Measurements from ENCODE around the gene ARF3. TPM values are rescaled to one million over a fixed set of nuclear protein-coding genes. Genes with fewer than 3 reads are reported as not detected.
A peak's percentile ranks its signal among the peaks of the same experiment; 100 is the strongest.

Gene ARF3
- total RNA-seq, 2 experiments from 2014 or later, result 89.6 to 114 TPM

GRCh38 chr12:48969833-48970701 lies 12.8 kb upstream of the ARF3 start:
- Mint-ChIP-seq H3K4me3 (no peak overlapping the region), H3K36me3 (ENCODE audit: low read depth) (no peaks in the 10 kb centered on the region), H3K27me3 (peaks cover 75% of the 10 kb centered on the region), H3K4me1 (peaks cover 16% of the 10 kb centered on the region), H3K27ac (no peak overlapping the region), H3K9me3 (no peaks in the 10 kb centered on the region)
- CTCF ChIA-PET, result interaction anchor here (0.7 to 11.7 kb wide), 7 partner anchors 11 to 155 kb away, joined by 3 to 84 read pairs (median 4); partner anchors contain the start of genes ARF3 and WNT1
- POLR2A ChIA-PET, result no interaction called here
- no peak for DNase-seq

GRCh38 chr12:48969160-48969771 lies 12.0 kb upstream of the ARF3 start:
- peaks cover 16% of the 10 kb centered on the region for H3K4me1 Mint-ChIP-seq
- no peak overlapping the region for H3K4me3 Mint-ChIP-seq
- H3K27me3 Mint-ChIP-seq, result peaks cover 74% of the 10 kb centered on the region
- ChIA-PET CTCF (interaction anchor here (0.6 to 11.7 kb wide), 8 partner anchors 11 to 724 kb away, joined by 4 to 84 read pairs (median 4); partner anchors contain the start of genes ARF3 and WNT1), POLR2A (no interaction called here)
- H3K36me3 Mint-ChIP-seq (ENCODE audit: low read depth), result no peaks in the 10 kb centered on the region
- no peak overlapping the region for H3K27ac Mint-ChIP-seq
- DNase-seq, result no peak
- H3K9me3 Mint-ChIP-seq, result no peaks in the 10 kb centered on the region

DNA sequence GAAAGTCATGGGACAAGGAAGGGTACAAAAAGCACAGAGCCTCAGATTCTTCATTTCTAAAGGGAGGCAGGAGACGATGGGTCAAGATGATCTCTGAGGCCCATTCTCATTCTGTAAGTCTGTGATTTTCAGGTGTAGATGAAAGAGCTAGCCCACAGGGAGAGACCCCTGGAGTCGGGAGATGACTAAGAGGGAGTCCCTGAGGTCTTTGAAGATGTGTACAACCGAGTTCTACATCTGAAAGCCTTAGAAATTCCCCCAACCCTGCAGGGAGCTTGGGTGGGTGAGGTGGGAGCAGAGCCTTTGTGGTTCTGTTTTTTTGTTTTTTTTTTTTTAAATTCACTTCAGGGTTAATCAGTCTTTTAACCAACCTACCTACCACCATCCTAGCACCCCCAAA lies 11.2 kb upstream of the ARF3 start:
- peaks cover 16% of the 10 kb centered on the region for H3K4me1 Mint-ChIP-seq
- POLR2A ChIA-PET, result no interaction called here
- H3K27me3 Mint-ChIP-seq, result peaks cover 67% of the 10 kb centered on the region
- CTCF ChIA-PET, result interaction anchor here (0.6 to 11.7 kb wide), 6 partner anchors 11 to 724 kb away, joined by 3 to 84 read pairs (median 5); partner anchors contain the start of genes ARF3 and WNT1
- DNase-seq, result no peak
- no peaks in the 10 kb centered on the region for H3K36me3 Mint-ChIP-seq (ENCODE audit: low read depth)
- H3K4me3 Mint-ChIP-seq, result no peak overlapping the region
- no peak overlapping the region for H3K27ac Mint-ChIP-seq
- no peaks in the 10 kb centered on the region for H3K9me3 Mint-ChIP-seq

DNA sequence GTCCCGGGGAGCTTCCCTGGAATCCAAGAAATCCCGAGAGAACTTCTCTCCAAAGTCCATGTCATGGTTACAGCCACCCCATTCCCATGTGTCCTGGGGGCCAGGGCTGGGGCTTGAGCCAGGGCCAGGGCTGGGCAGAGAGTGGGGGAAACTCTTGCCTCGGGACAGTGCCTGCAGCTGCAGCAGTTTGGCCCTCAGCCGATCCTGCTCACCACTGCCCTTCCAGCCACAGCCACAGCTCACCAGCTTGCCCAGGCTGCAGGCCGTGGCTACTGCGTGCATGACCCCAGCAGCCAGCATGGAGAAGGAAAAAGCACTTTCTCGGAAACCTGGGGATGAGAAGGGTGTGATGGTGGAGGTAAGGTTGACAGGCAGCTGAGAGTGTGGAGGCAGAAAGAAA lies 10.7 kb upstream of the ARF3 start:
- ChIA-PET POLR2A (no interaction called here), CTCF (interaction anchor here (0.5 to 11.7 kb wide), 8 partner anchors 11 to 186 kb away, joined by 3 to 84 read pairs (median 4); partner anchors contain the start of genes ARF3, DDX23 and WNT1)
- Mint-ChIP-seq H3K27ac (no peak overlapping the region), H3K9me3 (no peaks in the 10 kb centered on the region), H3K4me1 (peaks cover 16% of the 10 kb centered on the region), H3K4me3 (no peak overlapping the region), H3K27me3 (peaks cover 62% of the 10 kb centered on the region), H3K36me3 (ENCODE audit: low read depth) (no peaks in the 10 kb centered on the region)
- no peak for DNase-seq

DNA sequence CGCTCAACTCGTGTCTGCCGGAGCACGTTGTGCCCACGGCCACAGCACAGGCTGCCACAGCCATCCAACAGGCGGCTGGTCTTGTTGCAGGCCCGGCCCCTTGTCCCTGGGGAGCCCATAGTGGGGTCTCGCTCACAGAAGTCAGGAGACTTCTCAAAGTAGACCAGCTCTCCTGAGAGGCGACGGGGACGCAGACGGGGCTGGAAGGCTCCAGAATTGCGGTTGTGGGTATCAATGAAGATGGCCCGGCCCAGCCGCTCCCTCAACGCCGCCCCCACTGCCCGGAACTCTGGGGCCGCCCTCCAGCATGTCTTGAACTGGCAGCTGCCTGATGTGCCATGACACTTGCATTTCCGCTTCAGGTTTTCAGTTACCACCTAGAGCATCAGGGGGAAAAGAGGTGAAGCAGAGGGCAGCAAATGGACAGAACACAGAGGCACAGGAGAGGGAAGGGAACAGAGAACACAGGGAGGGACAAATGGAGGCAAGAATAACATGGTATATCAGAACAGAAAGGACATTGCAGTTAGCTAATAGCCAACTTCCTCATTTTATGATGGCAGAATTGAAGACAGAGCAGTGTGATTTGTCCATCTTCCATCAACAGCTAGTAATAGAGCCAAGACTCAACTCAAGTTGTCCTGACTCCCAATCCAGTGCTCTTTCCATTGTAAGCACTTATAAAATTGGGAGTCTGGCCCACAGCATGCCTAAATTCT lies 9.0 kb upstream of the ARF3 start:
- DNase-seq, result no peak
- H3K9me3 Mint-ChIP-seq, result no peaks in the 10 kb centered on the region
- peaks cover 10% of the 10 kb centered on the region for H3K4me1 Mint-ChIP-seq
- H3K27me3 Mint-ChIP-seq, result peaks cover 48% of the 10 kb centered on the region
- CTCF ChIA-PET, result interaction anchor here (0.6 to 11.7 kb wide), 6 partner anchors 13 to 128 kb away, joined by 3 to 84 read pairs (median 4); partner anchors contain the start of genes DDX23 and WNT1
- no peak overlapping the region for H3K27ac Mint-ChIP-seq
- H3K36me3 Mint-ChIP-seq (ENCODE audit: low read depth), result no peaks in the 10 kb centered on the region
- POLR2A ChIA-PET, result no interaction called here
- no peak overlapping the region for H3K4me3 Mint-ChIP-seq

DNA sequence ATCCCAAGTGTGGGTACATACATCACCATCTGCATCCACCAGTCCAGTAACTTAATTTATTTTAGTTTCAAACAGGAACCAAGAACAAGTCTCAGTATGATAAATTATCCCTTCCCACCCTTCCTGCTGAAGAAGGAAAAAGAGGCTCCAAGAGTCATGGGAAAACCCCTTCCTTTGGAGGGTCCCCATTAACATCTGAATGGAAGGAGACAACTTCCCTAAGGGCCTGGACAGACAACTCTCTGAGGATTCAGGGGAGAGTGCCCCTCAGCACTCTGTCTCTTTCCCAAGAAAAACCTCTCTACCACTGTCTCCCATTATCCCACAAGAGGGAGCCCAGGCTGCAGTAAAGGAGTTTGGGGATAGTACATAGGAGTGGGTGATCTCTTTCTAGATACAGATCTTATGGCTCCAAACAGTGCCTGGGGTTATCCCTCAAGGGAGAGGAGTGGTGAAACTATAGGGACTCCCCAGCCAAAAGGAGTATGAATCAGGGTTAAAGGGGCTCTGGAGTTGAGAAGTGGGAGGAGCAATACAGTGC lies 8.1 kb upstream of the ARF3 start:
- Mint-ChIP-seq H3K4me3 (no peak overlapping the region), H3K9me3 (no peaks in the 10 kb centered on the region), H3K27ac (no peak overlapping the region), H3K4me1 (peaks cover 2% of the 10 kb centered on the region), H3K27me3 (peaks cover 46% of the 10 kb centered on the region), H3K36me3 (ENCODE audit: low read depth) (no peaks in the 10 kb centered on the region)
- ChIA-PET CTCF (interaction anchor here (1.2 to 11.7 kb wide), 4 partner anchors 9 to 23 kb away, joined by 3 to 84 read pairs (median 4); partner anchors contain the start of gene WNT1), POLR2A (no interaction called here)
- DNase-seq, result no peak

DNA sequence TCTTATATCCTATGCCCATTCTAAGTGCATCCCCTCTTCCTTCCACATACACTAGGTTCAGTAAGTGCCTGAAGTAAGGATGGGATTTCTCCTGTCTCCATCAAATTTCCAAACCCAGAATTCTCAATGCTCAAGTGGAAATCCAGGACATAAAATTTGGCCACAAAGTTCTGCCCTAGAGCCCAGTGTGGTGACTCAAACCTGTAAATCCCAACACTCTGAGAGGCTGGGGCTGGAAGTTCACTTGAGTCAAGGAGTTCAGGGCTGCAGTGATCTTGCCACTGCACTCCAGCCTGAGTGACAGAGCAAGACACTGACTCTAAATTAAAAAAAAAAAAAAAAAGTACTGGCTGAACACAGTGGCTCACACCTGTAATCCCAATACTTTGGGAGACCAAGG lies 4.5 kb upstream of the ARF3 start:
- no peaks in the 10 kb centered on the region for H3K9me3 Mint-ChIP-seq
- H3K27me3 Mint-ChIP-seq, result peaks cover 35% of the 10 kb centered on the region
- DNase-seq, result no peak
- H3K4me1 Mint-ChIP-seq, result peaks cover 10% of the 10 kb centered on the region
- ChIA-PET POLR2A (no interaction called here), CTCF (interaction anchor here (11.7 kb wide), 1 partner anchor 19 kb away, joined by 84 read pairs; the partner anchor contains the start of gene WNT1)
- peaks cover 4% of the 10 kb centered on the region for H3K36me3 Mint-ChIP-seq (ENCODE audit: low read depth)
- H3K27ac Mint-ChIP-seq, result no peak overlapping the region
- no peak overlapping the region for H3K4me3 Mint-ChIP-seq

DNA sequence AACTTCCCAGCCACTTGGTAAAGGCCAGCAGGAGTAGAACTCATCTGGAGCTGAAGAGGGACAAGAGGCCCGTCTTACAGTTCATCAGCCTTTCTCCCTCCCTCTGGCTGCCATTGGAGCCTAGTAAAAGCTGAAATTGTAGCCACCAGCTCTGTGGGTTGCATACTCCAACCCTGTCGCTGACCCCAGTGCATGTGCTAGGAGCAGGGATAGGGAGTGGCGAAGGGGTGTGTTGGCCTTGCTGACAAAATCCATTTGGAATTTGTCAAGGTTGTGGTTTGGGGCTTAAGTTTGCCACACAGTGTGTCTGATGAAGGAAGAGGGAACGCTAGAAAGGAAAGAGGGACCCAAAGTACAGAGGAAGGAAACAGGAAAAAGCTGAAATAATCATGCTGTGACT lies 4.0 kb upstream of the ARF3 start:
- Mint-ChIP-seq H3K4me3 (no peak overlapping the region), H3K36me3 (ENCODE audit: low read depth) (peaks cover 7% of the 10 kb centered on the region), H3K27me3 (peaks cover 32% of the 10 kb centered on the region), H3K4me1 (peaks cover 14% of the 10 kb centered on the region), H3K9me3 (no peaks in the 10 kb centered on the region), H3K27ac (no peak overlapping the region)
- ChIA-PET CTCF (interaction anchor here (1.0 to 11.7 kb wide), 5 partner anchors 12 to 27 kb away, joined by 3 to 84 read pairs (median 4); partner anchors contain the start of gene WNT1), POLR2A (no interaction called here)
- no peak for DNase-seq

GRCh38 chr12:48960834-48961233 lies 3.5 kb upstream of the ARF3 start:
- H3K4me3 Mint-ChIP-seq, result no peak overlapping the region
- peaks cover 11% of the 10 kb centered on the region for H3K36me3 Mint-ChIP-seq (ENCODE audit: low read depth)
- no peak for DNase-seq
- ChIA-PET POLR2A (no interaction called here), CTCF (interaction anchor here (1.0 to 1.3 kb wide), 5 partner anchors 11 to 27 kb away, joined by 3 to 6 read pairs (median 3); partner anchors contain the start of gene WNT1)
- peaks cover 31% of the 10 kb centered on the region for H3K27me3 Mint-ChIP-seq
- no peak overlapping the region for H3K27ac Mint-ChIP-seq
- no peaks in the 10 kb centered on the region for H3K9me3 Mint-ChIP-seq
- peaks cover 19% of the 10 kb centered on the region for H3K4me1 Mint-ChIP-seq

DNA sequence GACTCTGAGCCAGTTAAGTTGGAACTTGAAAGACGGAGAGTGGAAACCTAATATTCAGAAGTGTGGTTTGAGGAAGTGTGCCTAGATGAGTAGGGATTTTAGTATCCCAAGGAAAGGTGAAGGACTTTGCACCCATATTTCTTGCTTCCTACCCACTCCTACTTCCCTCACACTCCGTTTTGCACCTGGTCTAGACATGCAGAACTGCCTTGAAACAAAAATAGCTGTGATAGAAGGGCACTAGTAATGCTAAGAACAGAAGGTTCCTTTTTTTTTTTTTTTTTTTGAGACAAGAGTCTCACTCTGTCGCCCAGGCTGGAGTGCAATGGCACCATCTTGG lies 732 bp upstream of the ARF3 start:
- Mint-ChIP-seq H3K4me1 (peaks cover 29% of the 10 kb centered on the region), H3K27ac (no peak overlapping the region), H3K9me3 (no peaks in the 10 kb centered on the region), H3K4me3 (peak overlapping the region; percentile 98), H3K36me3 (ENCODE audit: low read depth) (peaks cover 27% of the 10 kb centered on the region), H3K27me3 (peaks cover 18% of the 10 kb centered on the region)
- DNase-seq, result no peak
- CTCF ChIA-PET, result interaction anchor here (0.9 to 4.8 kb wide), 5 partner anchors 10 to 105 kb away, joined by 3 to 34 read pairs (median 3); partner anchors contain the start of gene WNT1
- POLR2A ChIA-PET, result interaction anchor here (0.6 to 1.2 kb wide), 2 partner anchors 106 to 277 kb away, joined by 3 to 4 read pairs; partner anchors contain the start of gene DDX23

GRCh38 chr12:48956279-48957140 lies 777 bp downstream of the ARF3 start:
- no peak for DNase-seq
- H3K4me3 Mint-ChIP-seq, result peak overlapping the region; percentile 98
- peaks cover 18% of the 10 kb centered on the region for H3K27me3 Mint-ChIP-seq
- ChIA-PET CTCF (interaction anchor here (0.6 to 4.8 kb wide), 10 partner anchors 12 to 214 kb away, joined by 3 to 34 read pairs (median 4); partner anchors contain the start of gene WNT1), POLR2A (no interaction called here)
- H3K27ac Mint-ChIP-seq, result peak overlapping the region; percentile 90
- no peaks in the 10 kb centered on the region for H3K9me3 Mint-ChIP-seq
- H3K36me3 Mint-ChIP-seq (ENCODE audit: low read depth), result peaks cover 29% of the 10 kb centered on the region
- peaks cover 29% of the 10 kb centered on the region for H3K4me1 Mint-ChIP-seq
